ENCODE measurements around the gene BBOX1. TPM values are rescaled to one million over a fixed set of nuclear protein-coding genes. Genes with fewer than 3 reads are reported as not detected.
A peak's percentile ranks its signal among the peaks of the same experiment; 100 is the strongest.
"Not testable (repeated sequence)": the region's sequence is repeated elsewhere in the genome, so short reads cannot be mapped to it uniquely, and the experiment has no call there.

BBOX1 gene
- total RNA-seq, 1 donor: not detected

GRCh38 chr11:27118949-27119348, 78.3 kb downstream of the BBOX1 start:
- no peak overlapping the region for H3K4me3 ChIP-seq (ENCODE audit: low read depth, low read length)
- DNase-seq (ENCODE audit: low read depth): no peak
- no peak for TF ChIP-seq CTCF (IDR thresholded peaks at IDR 0.05; ENCODE audit: insufficient read depth, low read depth, low read length)

GRCh38 chr11:27119396-27119795, 78.8 kb downstream of the BBOX1 start:
- TF ChIP-seq CTCF (IDR thresholded peaks at IDR 0.05; ENCODE audit: insufficient read depth, low read depth, low read length): no peak
- H3K4me3 ChIP-seq (ENCODE audit: low read depth, low read length): no peak overlapping the region
- no peak for DNase-seq (ENCODE audit: low read depth)

GRCh38 chr11:27120211-27120610, 79.6 kb downstream of the BBOX1 start:
- no peak for DNase-seq (ENCODE audit: low read depth)
- H3K4me3 ChIP-seq (ENCODE audit: low read depth, low read length): no peak overlapping the region
- no peak for TF ChIP-seq CTCF (IDR thresholded peaks at IDR 0.05; ENCODE audit: insufficient read depth, low read depth, low read length)

GRCh38 chr11:27122001-27122400, 81.4 kb downstream of the BBOX1 start:
- H3K4me3 ChIP-seq (ENCODE audit: low read depth, low read length): no peak overlapping the region
- DNase-seq (ENCODE audit: low read depth): no peak
- no peak for TF ChIP-seq CTCF (IDR thresholded peaks at IDR 0.05; ENCODE audit: insufficient read depth, low read depth, low read length)

- peak; percentile 37 for TF ChIP-seq CTCF (IDR thresholded peaks at IDR 0.05; ENCODE audit: insufficient read depth, low read depth, low read length)
- H3K4me3 ChIP-seq (ENCODE audit: low read depth, low read length): no peak overlapping the region
- peak; percentile 57 for DNase-seq (ENCODE audit: low read depth)
Measured at GRCh38 chr11:27124514-27125264, 84.1 kb downstream of the BBOX1 start.

- no peak for DNase-seq (ENCODE audit: low read depth)
- no peak for TF ChIP-seq CTCF (IDR thresholded peaks at IDR 0.05; ENCODE audit: insufficient read depth, low read depth, low read length)
- H3K4me3 ChIP-seq (ENCODE audit: low read depth, low read length): no peak overlapping the region
Measured at GRCh38 chr11:27129686-27130085, 89.1 kb downstream of the BBOX1 start.

- no peak for DNase-seq (ENCODE audit: low read depth)
- no peak overlapping the region for H3K4me3 ChIP-seq (ENCODE audit: low read depth, low read length)
- no peak for TF ChIP-seq CTCF (IDR thresholded peaks at IDR 0.05; ENCODE audit: insufficient read depth, low read depth, low read length)
Measured at GRCh38 chr11:27130806-27131205, 90.2 kb downstream of the BBOX1 start.

- not testable (repeated sequence) for H3K4me3 ChIP-seq (ENCODE audit: low read depth, low read length)
- DNase-seq (ENCODE audit: low read depth): peak; percentile 15
Measured at GRCh38 chr11:27135924-27136329, 95.3 kb downstream of the BBOX1 start.

Measured in fibroblast of villous mesenchyme (primary cell).